ENCODE data around the gene PAEP.

DNA sequence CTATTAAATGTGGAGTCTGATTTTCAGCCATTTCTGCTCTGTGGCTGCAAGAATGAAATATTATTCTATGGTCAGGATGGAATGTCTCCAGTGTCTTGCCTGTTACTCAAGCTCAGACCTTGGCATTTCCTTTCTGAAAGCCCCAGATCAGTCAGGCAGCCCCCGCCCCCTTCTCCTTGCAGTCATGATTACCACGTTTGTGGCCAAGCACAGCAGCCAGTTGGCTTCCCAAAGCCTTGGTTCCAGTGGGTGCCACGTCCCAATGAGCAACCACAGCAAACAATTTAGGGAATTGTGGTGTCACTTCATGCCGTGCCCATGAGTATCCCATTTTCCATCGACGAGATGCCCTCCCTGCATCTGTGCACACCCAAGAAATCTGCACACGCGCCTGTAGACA lies 25.3 kb upstream of the PAEP start:
- no peak for TF ChIP-seq EZH2 (IDR thresholded peaks at IDR 0.05; ENCODE audit: insufficient read depth, poor library complexity, severe bottlenecking)
- TF ChIP-seq EZH2phosphoT487 (IDR thresholded peaks at IDR 0.05; ENCODE audit: insufficient read depth, low read depth) = no peak

All from GM23248 (cell line).